A549 (cell line): ENCODE data around the gene CPLANE2. TPM values are rescaled to one million over a fixed set of nuclear protein-coding genes. Genes with fewer than 3 reads are reported as not detected.

ENCODE experiments used
- ATAC-seq, 2 experiments: fragments of 200-7000 bp in 1 of 2; fragments of >200 bp in 1 of 2; cut with Nextera tagmentation in 1 of 2; cut with Tn5 transposase in 1 of 2; 3 replicates each; pipeline versions ENCODE4 v1.8.0 to v1.9.1; 2018 to 2020; ENCODE audit warnings: mild to moderate bottlenecking in 1 of 2, moderate library complexity in 1 of 2
- CTCF ChIA-PET: fragments of 300-600 bp; sonication (Branson Sonifier 250); formaldehyde crosslinking; extraction: SDS; loops from one replicate; lab custom pipeline; 2021; ENCODE audit warnings: antibody characterized with exemption, inconsistent platforms; lab: Yijun Ruan, JAX
- POLR2A ChIA-PET: fragments of 350-600 bp; formaldehyde crosslinking; extraction: SDS; loops from one replicate; lab custom pipeline; 2021; ENCODE audit warnings: antibody characterized with exemption, inconsistent platforms; lab: Yijun Ruan, JAX
- DNase-seq, 2 experiments: peaks; one replicate each; pipeline versions ENCODE4 v3.0.0 to v3.0.0-alpha.2; 2011 to 2016; ENCODE audit warnings: low read depth in 1 of 2, low spot score in 1 of 2
- FAIRE-seq: peaks from 2 replicates; lab custom pipeline; 2011; peaks lifted over from hg19 to GRCh38; lab: Jason Lieb, UNC
- H3K27ac ChIP-seq, 2 experiments: fragments of >200 bp; sonication (Bioruptor Twin); formaldehyde crosslinking; 3 replicates each; pipeline ENCODE4 v1.5.1; 2016 to 2017
- H3K4me1 ChIP-seq: fragments of >200 bp; sonication (Bioruptor Twin); formaldehyde crosslinking; 3 replicates; pipeline ENCODE4 v1.6.1; 2016
- H3K4me2 ChIP-seq: fragments of >200 bp; sonication (Bioruptor Twin); formaldehyde crosslinking; 3 replicates; pipeline ENCODE4 v1.6.1; 2016
- H3K4me3 ChIP-seq: fragments of >200 bp; sonication (Bioruptor Twin); formaldehyde crosslinking; 3 replicates; pipeline ENCODE4 v1.5.1; 2016
- H3K9me3 ChIP-seq: fragments of >200 bp; sonication (Bioruptor Twin); formaldehyde crosslinking; 3 replicates; pipeline ENCODE4 v1.6.1; 2016
- CTCF ChIP-seq: fragments of >200 bp; sonication (Bioruptor Twin); formaldehyde crosslinking; IDR thresholded peaks from 3 replicates; pipeline ENCODE4 v1.5.1; 2016
- EHF ChIP-seq: fragments of 250-450 bp; sonication (Bioruptor Pico); IDR thresholded peaks from 2 replicates; pipeline ENCODE4 v1.5.0; 2020; ENCODE audit warnings: mild to moderate bottlenecking
- ELK1 ChIP-seq: fragments of 150-350 bp; IDR thresholded peaks from 2 replicates; pipeline ENCODE4 v1.6.1; 2014; ENCODE audit warnings: low read depth, mild to moderate bottlenecking, low read length
- EP300 ChIP-seq, 2 experiments: fragments of >200 bp; sonication (Bioruptor Twin); formaldehyde crosslinking; IDR thresholded peaks; 2 replicates in 1 of 2; 3 replicates in 1 of 2; pipeline ENCODE4 v1.6.1; 2016 to 2017
- HEYL ChIP-seq: fragments of 250-450 bp; sonication (Bioruptor Pico); IDR thresholded peaks from 2 replicates; pipeline ENCODE4 v1.8.0; 2021; ENCODE audit warnings: mild to moderate bottlenecking, moderate library complexity
- HOXB5 ChIP-seq: fragments of 250-450 bp; sonication (Bioruptor Pico); IDR thresholded peaks from 2 replicates; pipeline ENCODE4 v1.5.0; 2020; ENCODE audit warnings: mild to moderate bottlenecking, moderate library complexity
- JUNB ChIP-seq: fragments of >200 bp; sonication (Bioruptor Twin); formaldehyde crosslinking; IDR thresholded peaks from 2 replicates; pipeline ENCODE4 v1.6.1; 2016
- KDM5A ChIP-seq: fragments of 200-600 bp; sonication (generic); IDR thresholded peaks from 2 replicates; pipeline ENCODE4 v1.6.1; 2016; ENCODE audit warnings: antibody characterized with exemption, mild to moderate bottlenecking
- POLR2A ChIP-seq: IDR thresholded peaks from 2 replicates; pipeline ENCODE4 v1.6.1; 2012; ENCODE audit warnings: mild to moderate bottlenecking, low read length
- POLR2AphosphoS2 ChIP-seq: conservative IDR thresholded peaks from 2 replicates; pipeline ENCODE4 v1.6.1; 2012; ENCODE audit warnings: low read length, improper control_type of control experiment, inconsistent platforms
- REST ChIP-seq: fragments of 200-600 bp; sonication (generic); IDR thresholded peaks from 2 replicates; pipeline ENCODE4 v1.6.1; 2016; ENCODE audit warnings: antibody characterized with exemption, mild to moderate bottlenecking, moderate library complexity
- SREBF2 ChIP-seq: fragments of 450-650 bp; IDR thresholded peaks from 2 replicates; pipeline ENCODE4 v1.6.1; 2014; ENCODE audit warnings: mild to moderate bottlenecking, moderate library complexity
- ZFP36 ChIP-seq: fragments of 450-650 bp; IDR thresholded peaks from 2 replicates; pipeline ENCODE4 v1.6.1; 2014; ENCODE audit warnings: borderline replicate concordance; ENCODE audit not compliant: partially characterized antibody
- ZSCAN20 ChIP-seq: fragments of 250-450 bp; sonication (Bioruptor Pico); IDR thresholded peaks from 2 replicates; pipeline ENCODE4 v1.8.0; 2022; ENCODE audit warnings: mild to moderate bottlenecking, moderate library complexity
- WGBS: methylation state at CpG from one replicate; pipeline ENCODE4 v1.1.6; 2017; ENCODE audit errors: missing lambda C conversion rate; 5-methylcytosine and 5-hydroxymethylcytosine counted together
- polyA plus RNA-seq, 4 experiments: library from polyadenylated mRNA; depleted of rRNA in 3 of 4; stranded (reverse); fragments of >200 nt; fragmentation: RNase III in 1 of 4; extraction: RNeasy Plus Mini Kit Qiagen cat#74134 plus additional on column Dnase treatment in 1 of 4; gene quantifications; 2 replicates in 3 of 4; 3 replicates in 1 of 4; pipeline ENCODE4 v1.2.3, GENCODE V29; 2011 to 2017

CPLANE2 gene
- polyA plus RNA-seq, 2 of the 4 experiments (the other 2 are of a cell fraction) = 2.4 to 3.7 TPM

GRCh38 chr1:16267690-16268180 lies 30.8 kb upstream of the CPLANE2 start:
- no peaks in the 10 kb centered on the region for H3K9me3 ChIP-seq
- H3K4me1 ChIP-seq = no peaks in the 10 kb centered on the region
- H3K4me2 ChIP-seq = no peak overlapping the region
- ATAC-seq (no peak), DNase-seq (no peak), FAIRE-seq (no peak)
- ChIA-PET POLR2A (no interaction called here), CTCF (interaction anchor here (1.0 to 1.5 kb wide), 2 partner anchors 24 to 95 kb away, joined by 3 read pairs; no protein-coding TSS in a partner anchor)
- H3K27ac ChIP-seq = no peak overlapping the region
- TF ChIP-seq REST (no peak), CTCF (no peak)
- no peak overlapping the region for H3K4me3 ChIP-seq

GRCh38 chr1:16266411-16267118 lies 29.6 kb upstream of the CPLANE2 start:
- FAIRE-seq = no peak
- Histone ChIP-seq H3K27ac (no peak overlapping the region), H3K9me3 (no peaks in the 10 kb centered on the region), H3K4me2 (no peak overlapping the region), H3K4me1 (no peaks in the 10 kb centered on the region), H3K4me3 (no peak overlapping the region)
- CTCF ChIA-PET = interaction anchor here (0.9 kb wide), 1 partner anchor 12 kb away, joined by 3 read pairs; no protein-coding TSS in a partner anchor
- no peak for ATAC-seq
- TF ChIP-seq HEYL (CRISPR knock-in tag) (no peak), EHF (CRISPR knock-in tag) (no peak), ZFP36 (no peak), KDM5A (no peak), ELK1 (no peak), EP300 (IDR thresholded peaks at IDR 0.05) (no peak), ZSCAN20 (no peak), CTCF (no peak), HOXB5 (CRISPR knock-in tag) (no peak), JUNB (no peak), POLR2AphosphoS2 (no peak), POLR2A (no peak), SREBF2 (no peak)
- POLR2A ChIA-PET = no interaction called here
- 83% methylated on average over 4 of the region's 4 CpGs for WGBS
- DNase-seq = no peak
